Measurements from ENCODE around the gene MAB21L4. TPM values are rescaled to one million over a fixed set of nuclear protein-coding genes. Genes with fewer than 3 reads are reported as not detected.

MAB21L4 gene
- total RNA-seq, 4 donors from 2014 or later = 4.9 to 11.6 (median 9.8) TPM; not detected in 1

DNA sequence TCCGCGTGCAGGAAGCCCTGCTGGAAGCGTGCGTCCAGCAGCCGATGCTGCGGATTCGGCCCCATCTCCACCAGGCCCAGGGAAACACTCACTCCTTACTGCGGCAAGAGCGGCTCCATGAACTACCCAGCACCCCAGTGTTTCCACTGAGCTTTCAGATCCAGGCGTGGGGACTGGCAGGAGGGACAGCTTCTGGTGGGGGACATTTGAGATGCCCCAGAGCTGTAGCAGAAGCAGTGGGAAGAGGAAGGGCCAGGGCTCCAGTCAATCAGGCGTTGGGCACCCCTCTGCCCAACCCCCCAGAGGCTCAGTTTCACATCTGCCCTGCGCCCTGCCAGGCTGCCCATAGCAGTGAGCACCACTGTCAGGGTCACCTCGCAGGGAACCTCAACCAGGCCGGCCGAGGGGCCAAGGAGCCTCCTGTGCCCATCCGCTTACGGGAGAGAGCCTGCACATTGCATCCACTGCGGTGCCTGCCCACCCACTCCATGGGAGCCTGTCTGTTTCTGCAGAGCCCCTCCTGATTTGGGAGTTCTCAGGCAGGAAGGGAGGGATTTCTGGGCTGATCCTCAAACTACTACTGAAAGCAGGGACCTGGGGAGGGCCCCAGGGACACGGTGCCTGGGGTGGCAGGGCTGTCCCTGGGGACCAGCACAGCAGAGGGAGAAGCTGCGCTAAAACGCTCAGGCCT lies 22.7 kb downstream of the MAB21L4 start:
- intact Hi-C loops (cut with DNase I; ENCODE audit: low total_unique reads) (no loop called here), in situ Hi-C loops (cut with MboI; ENCODE audit: low pct_ligation_motif_present in 1 of 4, low pct_unique_long_range_greater_than_20kb in 1 of 4, low sequenced_read_pairs in 3 of 4) (no loop called here)
- Histone ChIP-seq H3K9me3 (no peaks in the 10 kb centered on the region), H3K36me3 (no peaks in the 10 kb centered on the region), H3K4me1 (peaks cover 23 to 42% (median 25%) of the 10 kb centered on the region in 4 donors), H3K4me3 (no peak overlapping the region), H3K27me3 (no peaks in the 10 kb centered on the region), H3K27ac (no peak overlapping the region)
- TF ChIP-seq POLR2AphosphoS5 (IDR thresholded peaks at IDR 0.05) = no peak
- TF ChIP-seq POLR2A (IDR thresholded peaks at IDR 0.05) = no peak
- TF ChIP-seq, protein P1, sequence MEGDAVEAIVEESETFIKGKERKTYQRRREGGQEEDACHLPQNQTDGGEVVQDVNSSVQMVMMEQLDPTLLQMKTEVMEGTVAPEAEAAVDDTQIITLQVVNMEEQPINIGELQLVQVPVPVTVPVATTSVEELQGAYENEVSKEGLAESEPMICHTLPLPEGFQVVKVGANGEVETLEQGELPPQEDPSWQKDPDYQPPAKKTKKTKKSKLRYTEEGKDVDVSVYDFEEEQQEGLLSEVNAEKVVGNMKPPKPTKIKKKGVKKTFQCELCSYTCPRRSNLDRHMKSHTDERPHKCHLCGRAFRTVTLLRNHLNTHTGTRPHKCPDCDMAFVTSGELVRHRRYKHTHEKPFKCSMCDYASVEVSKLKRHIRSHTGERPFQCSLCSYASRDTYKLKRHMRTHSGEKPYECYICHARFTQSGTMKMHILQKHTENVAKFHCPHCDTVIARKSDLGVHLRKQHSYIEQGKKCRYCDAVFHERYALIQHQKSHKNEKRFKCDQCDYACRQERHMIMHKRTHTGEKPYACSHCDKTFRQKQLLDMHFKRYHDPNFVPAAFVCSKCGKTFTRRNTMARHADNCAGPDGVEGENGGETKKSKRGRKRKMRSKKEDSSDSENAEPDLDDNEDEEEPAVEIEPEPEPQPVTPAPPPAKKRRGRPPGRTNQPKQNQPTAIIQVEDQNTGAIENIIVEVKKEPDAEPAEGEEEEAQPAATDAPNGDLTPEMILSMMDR (IDR thresholded peaks at IDR 0.05) = no peak
- TF ChIP-seq EP300 (IDR thresholded peaks at IDR 0.05; ENCODE audit: low read depth) = no peak
- no peak for DNase-seq
- 86% methylated on average over 16 of the region's 21 CpGs; no CpG with 5 or more reads in 1 of the 2 donors for WGBS, 2 donors (ENCODE audit: low coverage in 1 of 2)

DNA sequence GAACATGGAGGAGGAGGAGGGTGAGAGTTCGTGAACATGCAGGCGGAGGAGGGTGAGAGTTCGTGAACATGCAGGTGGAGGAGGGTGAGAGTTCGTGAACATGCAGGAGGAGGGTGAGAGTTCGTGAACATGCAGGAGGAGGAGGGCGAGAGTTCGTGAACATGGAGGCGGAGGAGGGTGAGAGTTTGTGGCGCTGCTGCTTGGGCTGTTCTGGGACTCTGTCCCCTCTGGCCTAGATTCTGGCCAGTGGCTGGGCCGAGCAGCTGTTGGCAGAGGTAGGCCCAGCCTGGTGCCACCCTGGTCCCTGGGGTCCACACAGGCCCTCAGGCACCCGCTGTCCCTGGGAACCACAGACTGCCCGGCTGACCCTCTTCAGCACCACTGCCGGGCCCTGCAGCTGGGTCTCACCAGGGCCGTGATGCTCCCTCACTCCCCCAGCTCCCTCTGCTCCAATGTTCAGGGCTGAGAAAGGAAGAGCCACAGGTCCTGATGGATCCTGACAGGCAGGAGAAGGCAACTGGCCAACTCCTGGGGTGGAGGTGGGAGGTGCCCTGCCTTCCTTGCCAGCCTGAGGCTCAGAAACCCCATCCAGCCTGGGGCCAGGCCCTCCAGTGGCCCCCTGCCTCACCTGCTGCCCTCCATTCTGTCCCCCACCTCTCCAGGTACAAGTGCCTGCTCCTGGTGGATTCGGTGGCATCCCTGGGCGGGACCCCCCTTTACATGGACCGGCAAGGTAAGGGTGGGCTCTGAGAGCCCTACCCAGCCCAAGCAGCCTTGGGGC lies 23.4 kb downstream of the MAB21L4 start:
- in situ Hi-C loops (cut with MboI; ENCODE audit: low pct_ligation_motif_present in 1 of 4, low pct_unique_long_range_greater_than_20kb in 1 of 4, low sequenced_read_pairs in 3 of 4) = no loop called here

DNA sequence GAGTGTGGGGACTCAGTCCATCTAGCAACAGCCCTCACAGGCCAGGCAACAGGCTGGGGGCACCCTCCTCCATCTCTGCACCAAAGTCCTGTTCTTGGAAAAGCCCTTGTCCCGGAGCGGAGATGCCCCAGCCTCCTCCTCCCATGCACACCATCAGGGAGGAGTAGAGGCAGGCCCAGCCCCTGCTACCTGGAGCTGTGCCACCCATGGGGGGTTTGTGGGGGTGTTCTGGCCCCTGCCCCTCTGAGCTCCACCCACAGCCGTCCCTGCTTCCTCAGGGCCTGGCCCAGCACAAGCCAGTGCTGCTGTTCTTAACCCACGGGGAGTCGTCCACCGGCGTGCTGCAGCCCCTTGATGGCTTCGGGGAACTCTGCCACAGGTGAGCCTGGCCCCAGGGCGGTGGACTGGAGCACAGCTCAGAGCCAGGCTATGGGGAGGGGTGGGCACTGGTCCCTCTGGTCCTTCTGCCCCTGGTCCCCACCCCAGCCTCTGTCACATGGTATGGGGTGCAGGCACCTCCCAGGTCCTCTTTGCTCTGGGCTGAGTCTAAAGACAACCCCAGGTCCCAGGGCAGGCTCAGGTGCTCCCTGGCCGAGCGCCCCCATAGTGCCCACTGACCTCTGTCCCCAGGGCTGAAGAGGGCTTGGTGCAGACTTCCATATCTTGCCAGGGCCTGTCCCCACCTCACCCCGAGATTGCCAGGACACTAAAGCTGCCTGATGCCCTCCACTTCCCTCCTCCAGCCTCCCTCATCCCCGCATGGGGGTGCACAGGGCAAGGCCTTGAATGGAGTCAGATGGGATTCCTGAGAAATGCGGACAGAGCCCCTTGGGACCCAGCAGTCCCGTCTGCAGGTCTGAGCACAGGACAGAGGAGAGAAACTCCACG lies 24.6 kb downstream of the MAB21L4 start:
- intact Hi-C loops (cut with DNase I; ENCODE audit: low total_unique reads) = no loop called here
- H3K27me3 ChIP-seq = no peaks in the 10 kb centered on the region
- in situ Hi-C loops (cut with MboI; ENCODE audit: low pct_ligation_motif_present in 1 of 4, low pct_unique_long_range_greater_than_20kb in 1 of 4, low sequenced_read_pairs in 3 of 4) = no loop called here
- peaks cover 15 to 36% (median 17%) of the 10 kb centered on the region in 4 donors for H3K4me1 ChIP-seq
- 82% methylated on average over 14 of the region's 16 CpGs; no CpG with 5 or more reads in 1 of the 2 donors for WGBS, 2 donors (ENCODE audit: low coverage in 1 of 2)
- TF ChIP-seq EP300 (IDR thresholded peaks at IDR 0.05; ENCODE audit: low read depth) (no peak), POLR2A (IDR thresholded peaks at IDR 0.05) (no peak), POLR2AphosphoS5 (IDR thresholded peaks at IDR 0.05) (no peak)
- TF ChIP-seq, protein P1 (IDR thresholded peaks at IDR 0.05) = no peak
- H3K9me3 ChIP-seq = no peaks in the 10 kb centered on the region
- no peak overlapping the region for H3K4me3 ChIP-seq
- no peak overlapping the region for H3K27ac ChIP-seq
- DNase-seq = no peak
- no peaks in the 10 kb centered on the region for H3K36me3 ChIP-seq

More for the DNA sequence above, 23.4 kb downstream of the MAB21L4 start:
- 83 to 97% methylated on average over 4 to 14 of the region's 17 CpGs for WGBS, 2 donors (ENCODE audit: low coverage in 1 of 2)
- H3K27me3 ChIP-seq = no peaks in the 10 kb centered on the region
- DNase-seq = no peak
- no peaks in the 10 kb centered on the region for H3K36me3 ChIP-seq
- TF ChIP-seq POLR2AphosphoS5 (IDR thresholded peaks at IDR 0.05) = no peak
- TF ChIP-seq POLR2A (IDR thresholded peaks at IDR 0.05) = no peak
- TF ChIP-seq, protein P1 (IDR thresholded peaks at IDR 0.05) = no peak
- TF ChIP-seq EP300 (IDR thresholded peaks at IDR 0.05; ENCODE audit: low read depth) = no peak
- no peak overlapping the region for H3K4me3 ChIP-seq
- intact Hi-C loops (cut with DNase I; ENCODE audit: low total_unique reads) = no loop called here
- H3K4me1 ChIP-seq = peaks cover 23 to 46% (median 25%) of the 10 kb centered on the region in 4 donors
- no peaks in the 10 kb centered on the region for H3K9me3 ChIP-seq
- H3K27ac ChIP-seq = no peak overlapping the region

Measured in transverse colon (tissue), 4 donors.